ENCODE measurements around the gene ACO1.
A peak's percentile ranks its signal among the peaks of the same experiment; 100 is the strongest.

ACO1 gene

GRCh38 chr9:32419921-32420320 is 35.5 kb downstream of the ACO1 start:
- DNase-seq (ENCODE audit: low read depth in 2 of 2) = no peak

- no peak for DNase-seq (ENCODE audit: low read depth in 2 of 2)
These were observed 37.9 kb downstream of the ACO1 start for GRCh38 chr9:32422237-32422806.

GRCh38 chr9:32423371-32423770 is 38.9 kb downstream of the ACO1 start:
- DNase-seq (ENCODE audit: low read depth in 2 of 2) = no peak

DNA sequence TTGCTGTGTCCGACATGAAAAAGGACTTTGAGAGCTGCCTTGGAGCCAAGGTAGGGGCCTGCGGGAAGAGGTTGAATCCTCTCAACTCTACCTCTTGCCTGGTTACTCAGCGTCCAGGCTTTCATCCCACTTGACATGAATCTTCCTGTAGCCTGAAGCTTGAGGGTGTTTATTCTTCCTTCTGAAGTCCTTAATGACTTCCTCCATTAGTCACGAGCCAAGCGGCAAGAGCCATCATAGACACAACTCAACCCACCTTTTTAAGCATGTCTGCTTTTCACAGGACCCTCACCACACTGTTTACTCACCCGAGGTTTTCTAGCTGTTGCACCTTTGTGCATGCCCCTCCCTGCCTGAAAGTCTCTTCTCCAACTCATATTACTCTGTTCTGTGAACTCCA is 40.2 kb downstream of the ACO1 start:
- DNase-seq (ENCODE audit: low read depth in 2 of 2) = no peak

- DNase-seq (ENCODE audit: low read depth in 2 of 2) = no peak
These were observed 42.0 kb downstream of the ACO1 start for GRCh38 chr9:32426278-32426939.

DNA sequence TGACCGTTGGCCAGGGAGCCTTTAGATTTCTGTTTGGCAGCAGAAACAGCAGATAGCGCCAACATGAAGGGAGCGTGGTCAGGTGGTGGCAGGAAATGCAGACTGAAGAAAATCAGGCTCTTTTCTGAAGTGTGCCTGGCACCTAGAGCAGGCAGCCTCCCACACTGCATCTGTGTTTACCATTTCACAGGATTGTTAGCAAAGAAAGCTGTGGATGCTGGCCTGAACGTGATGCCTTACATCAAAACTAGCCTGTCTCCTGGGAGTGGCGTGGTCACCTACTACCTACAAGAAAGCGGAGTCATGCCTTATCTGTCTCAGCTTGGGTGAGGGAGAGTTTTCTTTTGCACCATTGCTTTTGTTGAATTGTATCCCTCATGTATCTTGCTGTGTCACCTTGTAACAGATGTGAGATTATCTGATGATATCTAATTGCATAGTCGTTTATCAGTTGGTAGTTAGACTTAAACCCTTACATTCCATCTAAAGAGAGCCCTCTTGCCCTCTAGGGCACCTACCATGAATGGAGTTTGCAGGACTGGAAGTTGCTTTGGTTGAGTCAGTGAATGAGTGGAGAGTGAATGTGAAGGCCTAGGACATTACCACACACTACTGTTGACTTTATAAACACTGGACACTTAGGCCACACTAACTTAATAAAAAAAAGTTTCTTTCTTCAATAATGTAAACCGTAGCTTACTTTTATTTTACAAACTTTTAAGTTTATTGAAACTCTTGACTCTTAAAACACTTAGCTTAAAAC is 42.8 kb downstream of the ACO1 start:
- DNase-seq (ENCODE audit: low read depth in 2 of 2) = no peak

DNA sequence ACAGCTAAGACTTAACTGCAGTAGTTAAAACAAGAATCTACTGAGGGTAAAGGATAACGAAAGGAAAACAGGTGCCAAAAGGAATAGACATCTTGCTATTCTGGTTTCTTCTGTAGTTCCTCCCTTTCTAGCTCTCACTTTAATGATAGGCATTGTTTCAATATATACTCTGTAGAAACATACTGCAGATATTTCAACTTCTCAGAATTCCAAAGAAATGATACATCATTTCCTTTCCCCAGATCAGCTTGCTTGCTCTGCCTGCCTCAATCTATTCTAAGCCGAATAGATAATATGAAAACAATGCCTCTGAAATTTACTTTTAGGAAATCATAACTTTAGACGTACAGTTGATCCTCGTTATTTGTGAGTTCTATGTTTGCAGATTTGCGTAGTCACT is 46.3 kb downstream of the ACO1 start:
- DNase-seq (ENCODE audit: low read depth in 2 of 2) = no peak

- DNase-seq (ENCODE audit: low read depth in 2 of 2) = no peak
These were observed 46.8 kb downstream of the ACO1 start for GRCh38 chr9:32431196-32431595.

DNA sequence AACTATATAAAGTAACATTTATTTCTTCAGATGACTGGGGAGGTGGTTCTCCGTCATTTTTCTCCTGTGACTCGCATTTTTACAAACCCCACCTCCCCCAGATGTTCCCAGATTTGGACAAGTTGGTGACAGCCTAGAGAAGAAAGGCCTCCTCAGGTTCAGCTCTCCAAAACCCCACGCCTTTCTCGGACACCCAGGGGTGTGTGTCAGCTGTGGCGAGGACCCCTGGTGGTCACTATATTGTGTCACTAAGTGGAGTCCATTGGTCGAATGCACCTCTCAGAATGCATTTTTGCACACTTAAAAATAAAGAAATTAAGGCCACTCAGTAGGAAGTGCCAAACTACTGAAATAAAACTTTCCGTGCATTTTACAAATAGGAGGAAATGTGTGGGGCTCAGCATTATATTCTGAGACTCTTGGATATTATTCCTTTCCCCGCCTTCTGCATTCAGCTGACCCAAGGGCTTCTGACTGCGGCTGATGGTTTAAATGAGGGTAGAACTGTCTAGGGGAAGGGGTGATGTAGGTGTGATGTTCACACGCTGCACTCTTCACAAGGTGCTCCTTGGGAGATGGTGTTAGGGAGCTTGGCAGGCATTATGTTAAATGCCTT is 47.6 kb downstream of the ACO1 start:
- peak in 1 of 2 donors; percentile 6 for DNase-seq (ENCODE audit: low read depth in 2 of 2)

DNA sequence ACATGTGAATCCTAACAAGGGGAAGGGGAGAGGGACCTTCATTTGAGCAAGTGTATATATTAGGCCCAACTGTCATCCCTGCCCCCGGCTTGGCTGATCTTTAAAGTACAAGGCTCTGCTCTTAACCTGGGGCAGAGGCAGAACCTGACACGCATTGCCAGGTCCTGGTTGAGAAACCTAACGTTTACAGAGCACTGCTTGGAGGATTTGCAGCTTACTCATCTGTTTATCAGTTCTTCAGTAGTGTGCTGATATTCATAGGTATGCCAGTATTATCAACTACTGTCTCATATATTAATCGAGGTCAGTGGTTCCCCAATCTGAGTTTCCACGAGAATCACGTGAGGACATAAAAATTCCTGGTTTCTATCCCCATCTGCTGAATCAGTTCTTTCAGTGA is 50.4 kb downstream of the ACO1 start:
- no peak for DNase-seq (ENCODE audit: low read depth in 2 of 2)

GRCh38 chr9:32441678-32442077 is 57.2 kb downstream of the ACO1 start:
- no peak for DNase-seq (ENCODE audit: low read depth in 2 of 2)

- DNase-seq (ENCODE audit: low read depth in 2 of 2) = no peak
These were observed 58.0 kb downstream of the ACO1 start for GRCh38 chr9:32442433-32442832.

- DNase-seq (ENCODE audit: low read depth in 2 of 2) = no peak
These were observed 65.5 kb downstream of the ACO1 start for GRCh38 chr9:32449969-32450368.

DNA sequence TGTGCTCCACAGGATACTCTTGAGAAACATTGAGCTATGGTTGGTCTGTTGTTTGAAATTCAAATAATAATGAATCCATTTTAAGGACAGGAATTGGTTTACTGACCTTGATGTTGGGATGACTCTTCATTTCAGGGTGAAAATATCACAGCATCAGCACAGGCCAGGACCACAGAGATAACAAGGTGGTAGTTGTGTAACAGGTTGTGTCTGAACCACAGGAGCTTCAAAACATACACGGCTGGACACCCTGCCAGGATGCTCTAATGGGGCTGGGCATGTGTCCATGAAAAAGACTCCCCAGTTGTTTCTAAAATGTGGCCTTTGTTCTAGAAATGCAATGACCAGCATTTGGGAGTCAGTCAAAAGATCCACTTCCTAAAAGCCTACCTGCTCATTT is 69.8 kb downstream of the ACO1 start:
- DNase-seq (ENCODE audit: low read depth in 2 of 2) = no peak

- DNase-seq (ENCODE audit: low read depth in 2 of 2) = no peak
These were observed 71.3 kb downstream of the ACO1 start for GRCh38 chr9:32455738-32456137.

DNA sequence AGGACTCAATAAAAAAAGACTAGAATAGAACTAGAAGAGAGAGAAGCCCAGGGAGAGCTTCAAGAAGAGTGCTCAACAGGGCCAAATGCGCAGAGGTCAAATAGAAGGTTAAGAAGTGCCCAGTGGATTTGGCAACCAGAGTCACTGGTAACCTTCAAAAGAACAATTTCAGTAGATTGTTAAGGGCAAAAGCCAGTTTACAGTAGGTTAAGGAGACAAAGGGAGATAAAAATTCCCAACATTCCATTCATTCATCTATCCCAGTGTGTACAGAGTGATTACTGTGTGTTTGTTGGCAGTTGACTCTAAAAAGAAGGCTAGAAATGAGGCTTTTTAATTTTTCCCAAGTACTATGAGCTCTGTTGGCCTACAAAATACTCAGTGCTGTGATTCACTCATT is 72.1 kb downstream of the ACO1 start:
- DNase-seq (ENCODE audit: low read depth in 2 of 2) = no peak

DNA sequence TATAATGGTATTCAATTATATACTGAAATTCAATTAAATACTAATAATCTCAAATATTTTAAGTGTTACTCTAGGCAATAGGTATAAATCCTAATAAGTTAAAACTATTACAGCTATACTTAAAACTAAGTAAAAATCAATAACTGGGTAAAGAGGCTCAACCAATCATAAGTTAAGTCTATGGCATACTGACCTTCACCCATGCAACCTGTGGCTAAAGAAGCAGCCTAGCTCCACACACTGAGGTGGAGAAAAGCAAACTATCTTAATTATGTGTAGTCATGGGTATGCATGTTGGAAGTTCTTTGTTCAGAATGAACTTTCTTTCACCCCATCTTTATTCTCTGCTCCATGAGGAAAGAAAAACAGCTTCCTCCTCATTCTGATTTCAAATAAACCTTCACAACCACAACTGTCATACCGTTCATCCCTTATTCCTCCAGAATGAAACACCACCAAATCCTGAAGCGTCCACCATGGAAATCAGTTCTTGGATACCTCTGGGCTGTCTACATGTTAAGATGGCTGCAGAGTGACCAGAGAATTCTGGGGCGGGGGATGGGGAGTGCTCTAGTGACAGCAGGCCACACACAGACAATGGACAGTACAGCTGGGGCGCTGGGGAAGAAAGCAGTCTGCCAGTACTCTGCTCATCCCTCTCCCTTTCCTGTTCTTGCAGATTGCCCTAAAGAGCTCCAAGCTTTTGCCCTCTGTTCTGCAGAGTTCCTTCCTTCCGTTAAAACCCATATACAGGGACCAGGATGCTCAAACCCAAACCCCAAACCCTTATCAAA is 79.3 kb downstream of the ACO1 start:
- DNase-seq (ENCODE audit: low read depth in 2 of 2) = no peak

DNA sequence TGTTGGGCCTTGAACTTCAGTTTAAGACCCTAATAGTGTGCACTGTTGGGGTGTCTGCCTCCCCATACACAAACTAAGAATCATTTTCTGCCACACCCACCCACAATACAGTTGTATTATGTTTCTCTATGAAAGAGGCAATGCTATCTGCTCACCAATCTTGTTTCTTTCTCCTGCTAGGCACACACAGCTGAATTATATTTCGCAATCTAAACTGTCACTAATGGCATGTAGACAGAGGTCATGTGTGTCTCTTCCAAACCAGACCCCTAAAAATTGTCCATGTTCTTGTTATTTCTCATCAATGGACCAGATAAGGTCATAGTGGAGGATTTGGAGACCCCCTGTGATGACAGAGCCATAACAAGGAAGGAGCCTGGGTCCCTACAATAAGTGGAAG is 84.3 kb downstream of the ACO1 start:
- DNase-seq (ENCODE audit: low read depth in 2 of 2) = no peak

GRCh38 chr9:32472344-32472743 is 87.9 kb downstream of the ACO1 start:
- no peak for DNase-seq (ENCODE audit: low read depth in 2 of 2)

- DNase-seq (ENCODE audit: low read depth in 2 of 2) = no peak
These were observed 98.9 kb downstream of the ACO1 start for GRCh38 chr9:32483343-32483742.

DNA sequence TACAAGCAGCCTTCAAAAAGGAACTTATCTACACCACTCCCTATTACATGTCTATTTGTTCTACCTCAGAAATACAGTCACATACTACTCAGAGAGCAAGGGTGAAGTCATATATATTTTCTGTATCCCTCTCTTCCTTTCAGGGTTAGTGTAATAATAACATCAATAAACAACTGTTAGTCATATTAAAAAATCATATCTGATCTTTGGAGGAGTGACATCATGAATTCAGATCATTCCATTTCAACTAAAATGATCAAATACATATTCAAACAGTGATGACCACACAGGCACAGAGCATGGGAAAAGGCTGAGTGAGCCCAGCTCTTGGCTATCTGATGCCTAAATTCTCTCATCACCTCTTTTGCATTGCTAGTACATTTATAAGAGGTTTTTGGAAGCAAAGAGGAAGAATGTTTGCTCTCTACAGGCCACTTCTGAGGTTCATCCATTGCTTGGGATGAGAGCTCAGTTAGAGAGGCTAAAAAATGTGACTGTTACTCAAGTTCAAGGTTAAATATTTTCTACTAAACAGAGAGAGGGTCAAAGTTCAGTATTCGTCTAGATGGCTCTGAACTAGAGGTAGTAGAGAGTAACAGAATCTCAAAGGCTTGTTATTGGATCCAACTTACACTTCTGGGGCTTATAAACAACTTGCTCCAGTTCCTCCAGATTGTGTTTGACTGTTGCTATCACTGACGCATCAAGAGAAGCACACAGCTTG is 102.6 kb downstream of the ACO1 start:
- no peak for DNase-seq (ENCODE audit: low read depth in 2 of 2)

All from stimulated activated CD8-positive, alpha-beta memory T cell treated with anti-CD3 and anti-CD28 coated beads, Interleukin-15, amount 100 ng/mL, for 4 hours (primary cell).